Measurements from ENCODE around the gene B4GALT4.

The B4GALT4 gene

GRCh38 chr3:119237299-119237698, 3.4 kb downstream of the B4GALT4 start:
- no peak for DNase-seq (ENCODE audit: low read depth)

GRCh38 chr3:119236756-119237155, 3.9 kb downstream of the B4GALT4 start:
- DNase-seq (ENCODE audit: low read depth) = no peak

GRCh38 chr3:119235151-119235550, 5.5 kb downstream of the B4GALT4 start:
- DNase-seq (ENCODE audit: low read depth) = no peak

- no peak for DNase-seq (ENCODE audit: low read depth)
Measured at GRCh38 chr3:119234610-119235009, 6.1 kb downstream of the B4GALT4 start.

- no peak for DNase-seq (ENCODE audit: low read depth)
Measured at GRCh38 chr3:119230745-119231144, 9.9 kb downstream of the B4GALT4 start.

GRCh38 chr3:119230071-119230470, 10.6 kb downstream of the B4GALT4 start:
- no peak for DNase-seq (ENCODE audit: low read depth)

GRCh38 chr3:119229190-119229589, 11.5 kb downstream of the B4GALT4 start:
- no peak for DNase-seq (ENCODE audit: low read depth)

GRCh38 chr3:119228373-119229145, 12.1 kb downstream of the B4GALT4 start:
- no peak for DNase-seq (ENCODE audit: low read depth)

- no peak for DNase-seq (ENCODE audit: low read depth)
Measured at GRCh38 chr3:119227070-119227850, 13.4 kb downstream of the B4GALT4 start.

GRCh38 chr3:119225121-119225520, 15.6 kb downstream of the B4GALT4 start:
- DNase-seq (ENCODE audit: low read depth) = no peak

- DNase-seq (ENCODE audit: low read depth) = no peak
Measured at GRCh38 chr3:119223511-119223910, 17.2 kb downstream of the B4GALT4 start.

GRCh38 chr3:119222391-119222790, 18.3 kb downstream of the B4GALT4 start:
- DNase-seq (ENCODE audit: low read depth) = no peak

GRCh38 chr3:119221779-119222320, 18.8 kb downstream of the B4GALT4 start:
- no peak for DNase-seq (ENCODE audit: low read depth)

GRCh38 chr3:119220970-119221667, 19.6 kb downstream of the B4GALT4 start:
- DNase-seq (ENCODE audit: low read depth) = no peak

- DNase-seq (ENCODE audit: low read depth) = no peak
Measured at GRCh38 chr3:119220198-119220597, 20.5 kb downstream of the B4GALT4 start.

- DNase-seq (ENCODE audit: low read depth) = no peak
Measured at GRCh38 chr3:119219069-119219468, 21.6 kb downstream of the B4GALT4 start.

- DNase-seq (ENCODE audit: low read depth) = no peak
Measured at GRCh38 chr3:119211803-119212202, 28.9 kb downstream of the B4GALT4 start.

GRCh38 chr3:119211193-119211592, 29.5 kb downstream of the B4GALT4 start:
- no peak for DNase-seq (ENCODE audit: low read depth)

GRCh38 chr3:119207512-119207875, 33.2 kb downstream of the B4GALT4 start:
- no peak for DNase-seq (ENCODE audit: low read depth)

- no peak for DNase-seq (ENCODE audit: low read depth)
Measured at GRCh38 chr3:119206611-119207511, 33.8 kb downstream of the B4GALT4 start.

GRCh38 chr3:119205685-119206084, 35.0 kb downstream of the B4GALT4 start:
- DNase-seq (ENCODE audit: low read depth) = no peak

GRCh38 chr3:119205209-119205608, 35.5 kb downstream of the B4GALT4 start:
- no peak for DNase-seq (ENCODE audit: low read depth)

Data from activated T-helper 9 cell treated with anti-CD3 and anti-CD28 coated beads, Interleukin-2, amount 50 U/mL, for 16 hours (primary cell).